NCI-H1417 (cell line): ENCODE results near the gene KIF12.
"Not testable (repeated sequence)": the region's sequence is repeated elsewhere in the genome, so short reads cannot be mapped to it uniquely, and the experiment has no call there.

Experiments used
- DNase-seq, 3 experiments: peaks; one replicate each; lab custom pipeline; 2025; lab: John Stamatoyannopoulos, UW

The KIF12 gene

DNA sequence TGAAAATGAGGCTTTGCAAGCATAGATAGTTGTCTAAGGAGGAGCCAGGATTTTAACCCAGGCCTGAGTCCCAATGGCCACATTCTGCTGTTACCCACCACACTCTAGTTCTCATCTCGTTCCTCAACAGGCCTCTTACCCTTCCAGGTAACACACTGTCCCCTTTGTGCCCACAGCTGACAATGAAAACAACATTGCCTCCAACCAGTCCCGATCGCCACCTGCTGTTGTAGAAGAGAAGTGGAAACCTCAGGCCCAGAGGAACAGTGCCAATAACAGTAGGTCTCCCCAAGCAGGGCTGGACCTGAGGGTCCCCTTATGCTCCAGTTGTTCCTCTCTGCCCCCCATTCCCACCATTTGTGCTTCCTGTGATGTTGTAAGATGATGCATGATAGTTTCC, 51.4 kb downstream of the KIF12 start:
- peak in 1 of 3 experiments; percentile 17 for DNase-seq

DNA sequence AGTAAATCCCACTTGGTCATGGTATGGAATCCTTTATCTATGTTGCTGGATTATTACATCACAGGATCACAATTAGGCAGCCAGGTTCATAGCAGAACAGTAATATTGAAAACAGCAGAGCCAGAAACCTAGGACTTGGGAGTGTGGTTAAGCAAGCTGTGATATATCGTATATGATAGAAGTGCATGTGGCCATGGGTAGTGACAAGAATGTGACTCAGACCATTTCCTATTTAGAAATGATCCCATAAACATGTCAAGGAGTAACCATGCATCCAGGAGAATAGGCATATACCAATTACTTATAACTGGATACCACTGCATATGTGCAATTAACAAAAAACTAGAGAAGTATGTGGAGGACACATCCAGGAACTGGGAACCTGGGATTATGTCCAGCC, 52.2 kb downstream of the KIF12 start:
- DNase-seq: no peak

DNA sequence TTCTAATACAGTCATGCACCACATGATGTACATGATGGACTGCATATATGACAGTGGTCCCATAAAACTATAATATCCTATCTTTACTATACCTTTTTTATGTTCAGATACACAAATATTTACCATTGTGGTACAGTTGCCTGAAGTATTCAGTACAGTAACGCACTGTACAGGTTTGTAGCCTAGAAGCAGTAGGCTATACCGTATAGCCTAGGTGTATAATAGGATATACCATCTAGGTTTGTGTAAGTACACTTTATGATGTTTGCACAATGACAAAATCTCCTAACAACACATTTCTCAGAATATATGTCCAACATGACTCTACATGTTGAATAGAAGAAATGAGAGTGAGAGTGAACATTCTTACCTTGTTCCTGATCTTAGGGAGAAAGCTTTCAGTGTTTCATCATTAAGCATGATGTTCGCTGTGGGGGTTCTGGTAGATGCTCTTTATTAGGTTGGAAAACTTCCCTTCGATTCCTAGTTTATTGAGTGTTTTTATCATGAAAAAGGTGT, 52.8 kb downstream of the KIF12 start:
- no peak for DNase-seq

DNA sequence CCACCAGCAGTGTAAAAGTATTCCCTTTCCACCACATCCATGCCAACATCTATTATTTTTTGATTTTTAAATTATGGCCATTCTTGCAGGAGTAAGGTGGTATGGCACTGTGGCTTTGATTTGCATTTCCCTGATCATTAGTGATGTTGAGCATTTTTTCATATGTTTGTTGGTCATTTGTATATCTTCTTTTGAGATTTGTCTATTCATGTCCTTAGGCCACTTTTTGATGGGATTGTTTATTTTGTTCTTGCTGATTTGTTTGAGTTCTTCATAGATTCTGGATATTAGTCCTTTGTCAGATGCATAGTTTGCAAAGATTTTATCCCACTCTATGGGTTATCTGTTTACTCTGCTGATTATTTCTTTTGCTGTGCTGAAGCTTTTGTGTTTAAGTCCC, 55.4 kb downstream of the KIF12 start:
- DNase-seq: not testable (repeated sequence)
